HCT116 (cell line): Measurements from ENCODE around the gene NMS. TPM values are rescaled to one million over a fixed set of nuclear protein-coding genes. Genes with fewer than 3 reads are reported as not detected.

ENCODE experiments used
- ATAC-seq: fragments of 200-7000 bp; cut with Tn5 transposase; 2 replicates; pipeline ENCODE4 v1.9.1; 2020; ENCODE audit warnings: mild to moderate bottlenecking, moderate library complexity
- Bru-seq: library from RNA; stranded (reverse); fragments of 400-500 nt; gene quantifications from one replicate; lab custom pipeline; 2021; lab: Mats Ljungman, UMichigan
- BruChase-seq, 2 experiments: library from RNA; stranded (reverse); fragments of 400-500 nt; gene quantifications; one replicate each; lab custom pipeline; 2021; lab: Mats Ljungman, UMichigan
- BruUV-seq: library from RNA; stranded (reverse); fragments of 400-500 nt; replicated peaks from 2 replicates; lab custom pipeline; 2021; lab: Mats Ljungman, UMichigan
- CTCF ChIA-PET: fragments of 300-600 bp; sonication (Branson Sonifier 250); formaldehyde crosslinking; loops from one replicate; lab custom pipeline; 2021; ENCODE audit warnings: antibody characterized with exemption; lab: Charles Lee
- POLR2A ChIA-PET: fragments of 300-600, 350-600 bp; sonication (Branson Sonifier 250); formaldehyde crosslinking; loops from one replicate; lab custom pipeline; 2021; ENCODE audit warnings: antibody characterized with exemption; lab: Charles Lee
- RAD21 ChIA-PET, 2 experiments: fragments of 300-600 bp; sonication (Branson Sonifier 250); formaldehyde crosslinking; loops; one replicate each; lab custom pipeline; 2023; ENCODE audit warnings: low total read pairs in 2 of 2; ENCODE audit not compliant: uncharacterized antibody in 2 of 2, unreplicated experiment in 2 of 2, low non-redundant PET in 1 of 2; lab: Charles Lee
- DNase-seq: peaks from one replicate; pipeline ENCODE4 v3.0.0-alpha.2; 2010; ENCODE audit warnings: low read depth, low spot score
- H2AFZ ChIP-seq: fragments of 200-600 bp; shearing (Covaris generic), sonication (generic); 2 replicates; pipeline ENCODE4 v1.6.1; 2017; ENCODE audit warnings: low read depth, mixed run types, mixed read lengths, antibody characterized with exemption, low read length; ENCODE audit not compliant: poor library complexity, severe bottlenecking
- H3K27ac ChIP-seq: 2 replicates; pipeline ENCODE4 v1.5.1; 2012; ENCODE audit warnings: low read depth, low read length
- H3K27me3 ChIP-seq: fragments of 200-600 bp; sonication (generic); 2 replicates; pipeline ENCODE4 v1.6.1; 2016; ENCODE audit warnings: mixed run types, low read length, mixed read lengths; ENCODE audit not compliant: insufficient read depth
- H3K36me3 ChIP-seq, 2 experiments: fragments of 200-500 bp in 1 of 2; fragments of 200-600 bp in 1 of 2; sonication (Bioruptor generic) in 1 of 2; sonication (generic) in 1 of 2; 2 replicates each; pipeline versions ENCODE4 v1.5.1 to v1.6.1; 2014 to 2016; ENCODE audit warnings: low read length in 2 of 2, inconsistent platforms in 1 of 2, mixed read lengths in 1 of 2, mixed run types in 1 of 2; ENCODE audit not compliant: insufficient read depth in 2 of 2, control insufficient read depth in 1 of 2
- H3K4me1 ChIP-seq, 2 experiments: fragments of 200-600 bp in 1 of 2; sonication (generic) in 1 of 2; 2 replicates each; pipeline versions ENCODE4 v1.5.1 to v1.6.1; 2012 to 2017; ENCODE audit warnings: low read length in 2 of 2, inconsistent platforms in 1 of 2, mild to moderate bottlenecking in 1 of 2, mixed read lengths in 1 of 2, mixed run types in 1 of 2, moderate library complexity in 1 of 2; ENCODE audit not compliant: insufficient read depth in 2 of 2, control insufficient read depth in 1 of 2
- H3K4me2 ChIP-seq: fragments of 200-600 bp; sonication (generic); 2 replicates; pipeline ENCODE4 v1.6.1; 2017; ENCODE audit warnings: mixed run types, low read length, mixed read lengths
- H3K4me3 ChIP-seq, 2 experiments: fragments of 200-600 bp in 1 of 2; sonication (generic) in 1 of 2; replicated peaks in 1 of 2; 2 replicates each; pipeline ENCODE4 v1.5.1; 2011 to 2016; ENCODE audit warnings: low read length in 2 of 2, control low read depth in 1 of 2, low read depth in 1 of 2, mild to moderate bottlenecking in 1 of 2, mixed read lengths in 1 of 2, mixed run types in 1 of 2
- H3K79me2 ChIP-seq: fragments of 200-600 bp; sonication (generic); 2 replicates; pipeline ENCODE4 v1.6.1; 2017; ENCODE audit warnings: mild to moderate bottlenecking, mixed run types, low read length, moderate library complexity, mixed read lengths; ENCODE audit not compliant: insufficient read depth
- H3K9ac ChIP-seq: fragments of 200-600 bp; sonication (generic); 2 replicates; pipeline ENCODE4 v1.6.1; 2016; ENCODE audit warnings: low read length, mixed read lengths
- H3K9me2 ChIP-seq: fragments of 200-600 bp; sonication (generic), shearing (Covaris generic); 2 replicates; pipeline ENCODE4 v1.6.1; 2017; ENCODE audit warnings: mixed run types, mild to moderate bottlenecking, moderate library complexity; ENCODE audit not compliant: insufficient read depth
- H3K9me3 ChIP-seq, 2 experiments: fragments of 200-500 bp in 1 of 2; fragments of 200-600 bp in 1 of 2; sonication (Bioruptor generic) in 1 of 2; sonication (generic) in 1 of 2; 2 replicates each; pipeline ENCODE4 v1.6.1; 2014 to 2017; ENCODE audit warnings: low read length in 2 of 2, mixed read lengths in 2 of 2, inconsistent platforms in 1 of 2, low read depth in 1 of 2, mild to moderate bottlenecking in 1 of 2, mixed run types in 1 of 2, moderate library complexity in 1 of 2; ENCODE audit not compliant: control insufficient read depth in 1 of 2, insufficient read depth in 1 of 2
- H4K20me1 ChIP-seq: fragments of 200-600 bp; sonication (generic), shearing (Covaris generic); 2 replicates; pipeline ENCODE4 v1.6.1; 2017; ENCODE audit warnings: mixed run types, mild to moderate bottlenecking, moderate library complexity; ENCODE audit not compliant: insufficient read depth
- CTCF ChIP-seq, 3 experiments: fragments of 200-600 bp in 1 of 3; sonication (generic) in 1 of 3; IDR thresholded peaks in 2 of 3; conservative IDR thresholded peaks in 1 of 3; 2 replicates each; pipeline ENCODE4 v1.5.1; 2012 to 2017; ENCODE audit warnings: low read depth in 2 of 3, low read length in 2 of 3, antibody characterized with exemption in 1 of 3, borderline replicate concordance in 1 of 3, control low read depth in 1 of 3, mild to moderate bottlenecking in 1 of 3, mixed read lengths in 1 of 3, mixed run types in 1 of 3, moderate library complexity in 1 of 3; ENCODE audit not compliant: insufficient read depth in 1 of 3
- EGR1 ChIP-seq: IDR thresholded peaks from 2 replicates; pipeline ENCODE4 v1.6.1; 2012; ENCODE audit warnings: low read depth
- EZH2phosphoT487 ChIP-seq: fragments of 200-600 bp; IDR thresholded peaks from 2 replicates; pipeline ENCODE4 v1.6.1; 2018; ENCODE audit warnings: antibody characterized with exemption, borderline replicate concordance
- SIN3A ChIP-seq: IDR thresholded peaks from 2 replicates; pipeline ENCODE4 v1.6.1; 2012; ENCODE audit warnings: low read depth
- SP1 ChIP-seq: IDR thresholded peaks from 2 replicates; pipeline ENCODE4 v1.6.1; 2012; ENCODE audit warnings: low read depth
- SRF ChIP-seq: IDR thresholded peaks from 2 replicates; pipeline ENCODE4 v1.6.1; 2012; ENCODE audit warnings: low read depth
- ZFX ChIP-seq: fragments of 450-650 bp; IDR thresholded peaks from 2 replicates; pipeline ENCODE4 v1.6.1; 2017
- intact Hi-C: fragments of 100-400 bp; cut with micrococcal nuclease; formaldehyde crosslinking; loops from 2 replicates; pipeline ENCODE4 v1.10.0; 2022
- long read RNA-seq: library from polyadenylated mRNA; unstranded; transcript quantifications from one replicate; pipeline ENCODE4 v2.0.0, GENCODE V29; 2021; ENCODE audit not compliant: unreplicated experiment
- polyA plus RNA-seq: library from polyadenylated mRNA; unstranded; fragments of >200 nt; gene quantifications from 2 replicates; pipeline ENCODE4 v1.2.1, GENCODE V29; 2012; ENCODE audit warnings: missing spikeins
- total RNA-seq: library from RNA; stranded (reverse); gene quantifications from one replicate; pipeline ENCODE4 v1.2.1, GENCODE V29; 2021; ENCODE audit not compliant: unreplicated experiment
- TF ChIP-seq, protein P1 (sequence below): IDR thresholded peaks from 2 replicates; pipeline ENCODE4 v1.6.1; 2012; ENCODE audit warnings: low read depth

NMS gene
- not detected for total RNA-seq
- polyA plus RNA-seq: not detected in 2 replicates
- Bru-seq, nascent RNA: not detected
- BruChase-seq, experiment 1, labeled RNA remaining after a 6-hour chase: not detected
- not detected for BruChase-seq, experiment 2, labeled RNA remaining after a 2-hour chase
- long read RNA-seq: 0 reads

DNA sequence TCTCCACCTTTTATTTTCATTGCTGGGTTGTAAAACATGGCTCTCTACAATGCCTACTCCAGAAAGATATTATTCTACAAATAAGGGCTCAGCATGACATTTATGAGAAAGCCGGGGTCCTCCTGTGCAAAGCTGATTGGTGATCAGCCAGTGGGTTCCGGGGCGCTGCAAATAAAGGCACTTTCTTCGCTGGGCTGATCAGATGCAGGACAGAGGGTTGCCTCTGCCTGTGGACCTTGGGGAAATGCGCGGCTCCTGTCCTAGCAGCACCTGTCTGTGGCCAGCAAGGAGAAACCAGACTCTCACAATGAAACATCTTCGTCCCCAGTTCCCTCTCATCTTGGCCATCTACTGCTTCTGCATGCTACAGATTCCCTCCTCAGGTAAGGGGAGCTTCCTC lies at the start of gene NMS:
Gene NMS (plus strand): TSS at position 301 of the 400 bp plus-strand sequence. CDS start 7 bp downstream, at position 308.
- no peaks in the 10 kb centered on the region for H3K4me1 ChIP-seq
- no TSS peak for BruUV-seq
- no peak for ATAC-seq
- no peak for DNase-seq
- intact Hi-C loops: no loop called here
- no peaks in the 10 kb centered on the region for H3K79me2 ChIP-seq
- ChIA-PET RAD21 (no interaction called here), POLR2A (no interaction called here), CTCF (no interaction called here)
- no peaks in the 10 kb centered on the region for H3K9me2 ChIP-seq
- no peak within 1 kb of the TSS for H2AFZ ChIP-seq
- no peak within 1 kb of the TSS for H3K4me3 ChIP-seq
- no peak within 1 kb of the TSS for H3K4me2 ChIP-seq
- TF ChIP-seq ZFX: no peak
- TF ChIP-seq SRF: no peak
- no peak for TF ChIP-seq EZH2phosphoT487
- no peak for TF ChIP-seq EGR1
- TF ChIP-seq, protein P1, sequence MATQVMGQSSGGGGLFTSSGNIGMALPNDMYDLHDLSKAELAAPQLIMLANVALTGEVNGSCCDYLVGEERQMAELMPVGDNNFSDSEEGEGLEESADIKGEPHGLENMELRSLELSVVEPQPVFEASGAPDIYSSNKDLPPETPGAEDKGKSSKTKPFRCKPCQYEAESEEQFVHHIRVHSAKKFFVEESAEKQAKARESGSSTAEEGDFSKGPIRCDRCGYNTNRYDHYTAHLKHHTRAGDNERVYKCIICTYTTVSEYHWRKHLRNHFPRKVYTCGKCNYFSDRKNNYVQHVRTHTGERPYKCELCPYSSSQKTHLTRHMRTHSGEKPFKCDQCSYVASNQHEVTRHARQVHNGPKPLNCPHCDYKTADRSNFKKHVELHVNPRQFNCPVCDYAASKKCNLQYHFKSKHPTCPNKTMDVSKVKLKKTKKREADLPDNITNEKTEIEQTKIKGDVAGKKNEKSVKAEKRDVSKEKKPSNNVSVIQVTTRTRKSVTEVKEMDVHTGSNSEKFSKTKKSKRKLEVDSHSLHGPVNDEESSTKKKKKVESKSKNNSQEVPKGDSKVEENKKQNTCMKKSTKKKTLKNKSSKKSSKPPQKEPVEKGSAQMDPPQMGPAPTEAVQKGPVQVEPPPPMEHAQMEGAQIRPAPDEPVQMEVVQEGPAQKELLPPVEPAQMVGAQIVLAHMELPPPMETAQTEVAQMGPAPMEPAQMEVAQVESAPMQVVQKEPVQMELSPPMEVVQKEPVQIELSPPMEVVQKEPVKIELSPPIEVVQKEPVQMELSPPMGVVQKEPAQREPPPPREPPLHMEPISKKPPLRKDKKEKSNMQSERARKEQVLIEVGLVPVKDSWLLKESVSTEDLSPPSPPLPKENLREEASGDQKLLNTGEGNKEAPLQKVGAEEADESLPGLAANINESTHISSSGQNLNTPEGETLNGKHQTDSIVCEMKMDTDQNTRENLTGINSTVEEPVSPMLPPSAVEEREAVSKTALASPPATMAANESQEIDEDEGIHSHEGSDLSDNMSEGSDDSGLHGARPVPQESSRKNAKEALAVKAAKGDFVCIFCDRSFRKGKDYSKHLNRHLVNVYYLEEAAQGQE: no peak
- TF ChIP-seq SIN3A: no peak
- TF ChIP-seq SP1: no peak
- TF ChIP-seq CTCF (IDR thresholded peaks at IDR 0.05 in 2 of 3, conservative IDR thresholded peaks at IDR 0.05 in 1 of 3; ENCODE audit: borderline replicate concordance in 1 of 3, insufficient read depth in 1 of 3, low read depth in 2 of 3, low read length in 2 of 3): no peak
- no peaks in the 10 kb centered on the region; the same call in 1 of the 2 replicates for H4K20me1 ChIP-seq
- no peaks in the 10 kb centered on the region for H3K36me3 ChIP-seq
- no peaks in the 10 kb centered on the region for H3K9me3 ChIP-seq
- H3K27ac ChIP-seq: no peak within 1 kb of the TSS
- no peak within 1 kb of the TSS for H3K9ac ChIP-seq
- H3K27me3 ChIP-seq: peaks cover 12% of the 10 kb centered on the region; the same call in 1 of the 2 replicates
